T1000 (cell line): ENCODE data around the gene GLP2R.
"Not testable (repeated sequence)": the region's sequence is repeated elsewhere in the genome, so short reads cannot be mapped to it uniquely, and the experiment has no call there.

Experiments used
- DNase-seq: peaks from one replicate; lab custom pipeline; 2025; ENCODE audit warnings: mixed read lengths; lab: John Stamatoyannopoulos, UW

Gene GLP2R

DNA sequence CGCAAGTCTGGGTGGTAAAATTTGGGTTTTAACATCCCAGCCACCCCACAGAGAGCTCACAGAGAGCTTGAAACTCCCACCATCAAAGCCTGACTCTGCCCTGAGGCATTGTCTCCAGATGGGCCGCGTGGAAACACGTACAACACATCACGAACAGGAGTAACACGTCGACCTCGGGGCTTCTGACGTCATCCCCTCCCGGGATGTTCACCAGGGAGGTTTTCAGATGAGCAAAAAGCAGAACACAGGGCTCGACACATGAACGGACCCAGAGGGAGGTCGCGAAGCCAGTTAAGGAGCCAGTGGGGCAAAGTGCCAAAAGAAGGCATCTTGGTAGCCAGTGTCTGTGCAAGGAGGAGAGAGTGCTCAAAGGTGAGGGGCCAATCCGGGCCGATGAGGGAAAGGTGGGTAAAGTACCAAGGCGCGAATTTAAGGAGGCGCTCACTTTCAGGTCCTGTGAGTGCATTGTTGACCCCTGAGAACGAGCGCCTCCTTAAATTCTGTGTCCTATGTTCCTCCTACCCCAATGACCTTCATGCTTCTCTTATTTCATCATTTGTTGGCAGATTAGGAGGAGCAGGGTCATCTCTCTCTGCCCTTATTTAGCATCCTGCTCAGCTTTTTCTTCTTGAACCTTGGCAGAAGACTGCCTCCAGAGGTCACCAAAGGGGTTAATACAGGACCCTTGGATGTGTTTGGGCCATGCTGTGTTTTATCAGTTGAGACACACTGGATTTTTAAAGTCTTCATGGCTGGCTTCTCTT is 73.7 kb downstream of the GLP2R start:
- DNase-seq: no peak

DNA sequence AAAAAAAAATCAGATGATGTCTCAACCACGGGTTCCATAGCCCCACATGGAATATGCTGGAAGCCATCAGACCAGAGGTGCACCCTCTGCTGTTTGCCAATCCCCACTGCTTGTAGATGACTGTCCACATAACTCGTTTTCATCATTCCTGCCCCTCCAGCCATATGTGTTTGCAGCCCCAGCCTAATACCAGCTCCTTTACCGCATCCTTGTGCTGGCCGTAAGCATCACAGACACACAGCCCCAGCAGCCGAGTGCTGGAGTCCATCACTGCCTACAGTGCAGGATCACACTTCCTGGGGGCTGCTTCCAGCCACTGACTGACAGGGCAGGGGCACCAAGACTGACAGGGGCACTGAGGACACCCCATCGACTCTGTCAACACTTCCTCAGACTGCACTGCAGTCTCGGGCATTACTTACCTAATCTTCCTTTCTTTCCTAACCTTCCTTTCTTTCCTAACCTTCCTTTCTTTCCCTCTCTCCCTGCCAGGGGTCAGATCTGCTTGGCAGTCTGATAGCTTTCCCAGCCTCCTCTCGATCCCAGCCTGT is 74.4 kb downstream of the GLP2R start:
- no peak for DNase-seq

DNA sequence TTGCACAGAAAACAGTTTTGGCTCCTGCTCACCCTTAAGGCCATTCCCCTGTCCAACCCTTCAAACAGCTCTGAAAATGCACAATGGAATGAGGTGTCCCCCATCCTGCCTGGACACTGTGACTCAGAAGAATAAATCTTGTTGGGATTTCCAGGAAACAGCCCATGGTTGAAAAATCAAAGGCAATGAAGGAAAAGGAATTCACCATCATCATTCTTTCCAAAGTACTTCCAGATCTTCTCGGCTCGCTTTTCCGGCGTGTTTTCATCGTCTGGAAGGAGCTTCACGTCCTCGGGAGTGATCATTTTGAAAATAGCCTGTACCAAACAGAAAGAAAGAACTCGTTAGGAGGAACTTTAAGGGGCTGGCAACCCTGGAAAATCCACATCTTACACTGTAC is 75.1 kb downstream of the GLP2R start:
- DNase-seq: no peak

DNA sequence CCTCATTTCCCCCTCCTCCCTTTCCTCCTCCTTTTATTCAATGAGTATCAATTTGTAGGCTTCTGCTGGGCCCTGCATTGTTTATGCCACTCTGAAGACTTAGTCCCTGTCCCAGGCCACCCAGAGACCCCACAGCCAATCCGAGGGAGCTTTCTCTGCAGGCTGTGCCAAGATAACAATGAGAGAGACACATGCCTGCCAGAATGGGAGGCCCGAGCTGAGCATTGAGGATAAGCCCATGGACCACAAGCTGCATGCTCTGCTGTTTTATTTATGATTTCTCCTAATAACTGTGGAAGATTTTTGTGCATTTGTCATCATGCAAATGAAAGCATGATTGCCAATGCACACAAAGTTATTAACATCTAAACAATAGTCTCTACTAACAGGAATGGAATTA is 76.4 kb downstream of the GLP2R start:
- DNase-seq: no peak

DNA sequence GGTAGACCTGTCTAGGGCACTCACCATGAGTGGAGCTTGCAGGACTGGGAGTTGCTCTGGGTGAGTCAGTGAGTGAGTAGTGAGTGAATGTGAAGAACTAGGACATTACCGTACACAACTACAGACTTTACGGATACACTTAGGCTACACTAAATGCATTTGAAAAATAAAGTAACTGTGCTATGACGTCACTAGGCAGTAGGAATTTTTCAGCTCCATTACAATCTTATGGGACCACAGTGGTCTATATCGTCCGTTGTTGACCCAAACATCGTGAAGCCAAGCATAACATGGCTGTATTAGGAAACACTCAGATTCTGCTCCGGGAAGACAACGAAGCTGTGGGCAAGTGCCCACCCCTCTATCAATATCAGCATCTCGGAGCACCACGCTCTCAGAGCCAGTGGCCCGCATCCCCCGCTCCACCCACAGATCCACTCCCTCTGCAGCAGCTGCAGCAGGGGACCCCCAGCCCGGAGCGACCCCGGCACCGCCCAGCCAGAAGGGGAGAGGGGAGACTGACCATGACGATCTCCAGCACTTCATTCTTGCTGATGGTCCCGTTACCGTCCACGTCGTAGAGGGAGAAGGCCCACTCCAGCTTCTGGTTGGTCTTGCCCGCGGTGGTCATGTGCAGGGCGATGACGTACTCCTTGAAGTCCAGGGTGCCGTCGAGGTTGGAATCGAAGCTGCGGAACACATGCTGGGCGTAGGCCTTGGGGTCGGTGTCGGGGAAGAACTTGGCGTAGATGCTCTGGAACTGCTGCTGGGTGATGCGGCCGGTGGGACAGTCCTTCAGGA is 78.8 kb downstream of the GLP2R start:
- no peak for DNase-seq

DNA sequence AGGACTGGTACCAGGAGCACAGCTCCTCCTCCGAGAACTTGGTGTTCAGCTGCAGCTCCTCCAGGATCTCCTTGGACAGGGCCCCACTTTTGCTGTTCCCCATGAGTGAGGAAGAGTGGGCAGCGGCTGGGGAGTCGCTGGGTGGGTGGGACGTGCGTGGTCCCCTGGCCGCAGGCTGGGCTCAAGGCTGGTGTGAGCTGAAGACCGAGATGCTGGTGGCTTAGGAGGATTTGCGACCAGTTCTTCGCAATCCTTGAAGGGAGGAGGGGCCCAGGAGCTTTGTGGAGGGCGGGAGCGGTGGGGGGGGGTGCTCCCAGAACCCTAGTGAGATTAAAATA is 79.3 kb downstream of the GLP2R start, which contains the start of gene RCVRN:
Gene RCVRN, minus strand, starts transcription at position 194 of the 338 bp plus-strand sequence. Its CDS starts 91 bp downstream, at position 103.
- no peak for DNase-seq

DNA sequence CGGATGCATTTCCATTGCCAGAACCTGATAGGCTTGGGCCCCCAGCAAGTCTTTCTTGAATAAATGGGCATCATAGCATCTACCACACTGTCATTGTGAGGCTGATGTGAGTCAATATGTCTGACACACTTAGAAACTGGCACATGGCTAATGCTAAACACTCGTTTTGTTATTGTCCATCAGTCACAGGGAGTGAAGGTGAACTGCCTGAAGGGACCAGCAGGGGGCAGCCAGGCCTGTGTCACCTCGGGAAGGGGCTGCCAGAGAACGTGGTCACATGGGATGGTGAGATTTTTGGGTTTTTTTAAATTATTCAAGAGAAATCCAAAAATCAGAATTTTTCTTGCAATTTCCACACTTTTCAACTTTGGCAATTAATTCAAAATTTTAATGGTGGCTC is 80.2 kb downstream of the GLP2R start:
- DNase-seq: no peak

DNA sequence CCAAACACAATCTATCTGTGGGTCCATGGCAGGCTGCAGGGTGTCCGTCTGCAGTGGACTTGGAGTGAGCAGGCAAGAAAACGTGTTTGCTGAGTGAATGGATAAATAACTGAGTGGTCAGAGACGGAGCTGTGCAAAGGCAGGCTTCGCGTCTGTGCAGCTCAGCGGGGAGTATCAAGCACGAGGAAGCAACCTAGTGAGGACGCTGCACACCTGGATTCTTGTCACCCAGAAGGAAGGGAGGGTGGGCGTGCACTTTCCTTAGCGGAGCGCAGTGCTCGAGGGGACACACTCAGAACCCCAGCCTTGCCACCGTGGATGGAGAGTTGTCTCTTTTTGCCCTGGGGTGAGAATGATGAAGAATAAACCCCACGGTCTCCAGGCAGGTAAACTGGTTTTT is 80.9 kb downstream of the GLP2R start:
- no peak for DNase-seq

DNA sequence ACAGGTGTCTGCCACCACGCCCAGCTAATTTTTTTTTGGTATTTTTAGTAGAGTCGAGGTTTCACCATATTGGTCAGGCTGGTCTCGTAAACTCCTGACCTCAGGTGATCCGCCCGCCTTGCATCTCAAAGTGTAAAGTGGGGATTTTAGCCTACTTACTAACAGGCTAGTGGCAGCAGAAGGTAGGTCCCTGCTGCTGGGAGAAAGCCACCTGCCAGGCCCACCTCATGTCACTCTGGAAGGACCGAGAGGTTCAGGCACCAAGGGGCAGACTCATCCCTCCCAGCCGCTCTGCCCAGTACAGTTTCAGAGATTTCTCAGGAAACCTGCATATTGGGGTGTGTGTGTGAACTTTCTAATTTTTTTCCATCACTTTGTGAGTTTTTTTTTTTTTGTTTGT is 81.4 kb downstream of the GLP2R start:
- DNase-seq: no peak

DNA sequence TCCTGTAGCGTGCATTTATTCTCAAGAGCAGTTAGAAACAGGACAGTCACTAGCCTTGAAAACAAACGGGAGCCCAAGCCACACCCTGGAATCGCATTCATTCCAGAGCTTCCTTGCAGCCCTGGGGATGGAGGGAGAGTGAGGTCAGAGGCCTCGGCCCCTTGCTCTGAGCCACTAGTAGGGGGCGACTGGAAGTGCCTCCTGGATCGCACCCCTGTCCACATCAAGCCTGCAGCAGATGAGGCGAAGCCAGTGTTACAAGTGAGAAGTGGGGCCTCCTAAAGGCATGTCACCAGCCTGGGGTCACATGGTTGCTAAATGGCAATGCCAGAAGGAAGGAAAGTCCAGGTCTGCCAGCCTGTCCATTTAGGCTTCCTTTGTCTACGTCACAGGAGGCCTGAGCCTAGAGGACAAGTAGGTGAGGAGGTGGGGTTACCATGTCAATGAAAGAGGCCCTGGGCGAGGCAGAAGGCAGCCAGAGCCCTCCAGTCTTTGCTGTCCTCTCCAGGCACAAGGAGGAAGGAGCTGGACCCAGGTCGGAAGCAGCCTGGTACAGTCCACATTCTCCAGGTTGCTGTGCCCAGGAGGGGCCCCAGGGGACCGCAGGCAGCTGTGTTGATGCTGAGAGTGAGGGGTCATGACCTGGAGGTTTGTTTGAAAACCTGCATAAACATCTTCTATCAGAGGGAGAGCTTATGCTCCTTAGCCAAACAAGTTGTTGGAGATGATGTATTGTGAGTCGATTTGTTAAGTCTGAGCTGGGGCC is 82.3 kb downstream of the GLP2R start:
- peak; percentile 5 for DNase-seq

DNA sequence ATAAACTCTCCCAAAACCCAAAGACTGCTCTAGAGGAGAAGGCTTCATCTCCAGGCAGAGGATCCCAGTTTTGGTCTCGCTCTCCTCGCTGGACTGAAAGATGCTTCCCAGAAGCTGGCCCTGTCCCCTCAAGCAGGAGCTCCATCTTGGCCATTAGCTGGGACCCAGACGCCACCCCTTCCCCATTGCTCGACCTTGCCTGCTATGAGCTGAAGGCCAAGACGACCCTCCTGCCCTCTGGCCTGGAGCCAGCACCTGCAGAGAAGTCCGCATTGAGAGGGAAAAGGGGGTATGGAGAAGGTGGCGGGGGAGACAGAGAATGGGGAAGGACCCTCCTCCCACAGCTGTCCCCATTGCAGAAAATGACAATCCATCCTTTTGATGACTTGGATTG is 82.9 kb downstream of the GLP2R start:
- DNase-seq: no peak

DNA sequence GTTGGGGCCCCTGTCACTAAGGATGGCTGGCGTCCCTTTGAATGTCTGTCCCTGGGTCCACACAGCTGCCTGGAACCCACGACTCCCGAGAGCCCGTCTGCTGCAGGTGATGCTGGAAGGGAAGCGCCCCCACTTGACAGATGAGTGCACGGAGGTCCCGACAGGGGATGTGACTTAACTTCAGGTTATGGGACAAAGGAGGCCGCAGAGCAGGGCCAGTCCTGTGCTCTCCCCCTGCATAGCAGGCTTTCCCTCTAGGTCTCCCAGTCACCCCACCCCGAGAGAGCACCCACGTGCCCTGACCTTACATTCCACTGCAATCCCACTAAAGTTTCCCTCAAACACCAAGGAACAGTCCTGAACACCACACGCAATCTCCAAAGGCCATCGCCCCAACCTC is 85.4 kb downstream of the GLP2R start:
- no peak for DNase-seq

DNA sequence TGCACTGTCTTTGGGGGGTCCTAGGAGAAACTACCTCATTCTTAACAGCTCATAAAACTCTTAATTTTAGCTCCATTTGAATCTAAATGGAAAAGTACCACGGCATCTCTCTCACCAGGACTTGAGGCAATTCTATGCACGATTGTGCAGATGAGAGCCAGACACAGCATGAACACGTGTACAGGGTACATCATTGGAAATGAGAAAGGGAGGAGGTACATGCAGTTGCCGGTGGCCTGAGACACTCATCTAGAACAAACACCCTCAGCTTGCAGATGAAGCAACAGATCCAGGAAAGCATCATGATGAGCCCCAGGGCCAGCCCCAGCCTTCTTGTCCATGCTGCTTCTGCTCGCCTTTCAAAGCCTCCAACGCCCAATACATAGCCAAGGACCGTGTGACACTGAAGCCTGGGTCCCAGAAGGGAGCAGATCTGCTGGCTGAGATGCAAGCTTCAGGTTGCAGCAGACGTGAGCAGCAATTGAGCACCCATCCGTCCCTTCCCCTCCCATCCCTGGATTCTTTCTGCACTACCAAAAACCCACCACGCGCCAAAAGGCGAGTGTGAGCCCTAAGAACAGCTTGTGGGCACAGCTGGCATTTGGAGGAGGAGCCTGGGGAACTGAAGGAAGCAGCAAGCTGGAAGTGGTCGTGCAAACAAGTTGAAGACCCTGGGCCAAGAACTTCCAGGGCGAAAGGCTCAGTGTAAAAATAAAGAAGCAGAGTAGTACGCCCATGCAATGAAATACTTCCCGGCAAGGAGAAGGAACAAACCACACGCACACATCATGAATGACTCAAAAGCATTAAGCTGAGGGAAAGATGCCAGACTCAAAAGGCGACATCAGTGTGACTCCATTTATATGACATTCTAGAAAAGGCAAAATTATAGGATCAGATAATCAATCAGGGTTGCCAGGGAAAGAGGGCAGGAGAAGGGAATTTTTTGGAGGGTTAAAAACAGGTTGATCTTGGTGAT is 86.7 kb downstream of the GLP2R start:
- DNase-seq: no peak

DNA sequence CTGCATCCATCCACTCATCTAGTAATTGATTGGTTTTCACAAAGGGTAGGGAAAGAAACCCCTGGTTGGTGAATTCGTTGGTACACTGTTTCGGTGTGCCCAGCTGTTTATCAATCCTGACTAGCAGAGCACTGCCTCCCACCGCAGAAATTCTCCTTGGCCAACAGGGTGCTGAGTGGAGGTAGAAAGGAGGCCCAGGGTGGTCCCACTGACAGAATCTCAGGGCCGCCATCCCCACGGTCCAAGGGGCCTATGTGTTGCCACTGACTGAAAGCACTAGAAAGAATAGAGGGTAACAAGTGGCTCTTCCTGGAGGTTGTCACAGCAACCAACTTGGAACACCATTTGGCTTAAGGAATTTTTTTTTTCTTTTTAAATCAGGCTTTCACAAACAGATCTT is 87.8 kb downstream of the GLP2R start:
- DNase-seq: no peak

DNA sequence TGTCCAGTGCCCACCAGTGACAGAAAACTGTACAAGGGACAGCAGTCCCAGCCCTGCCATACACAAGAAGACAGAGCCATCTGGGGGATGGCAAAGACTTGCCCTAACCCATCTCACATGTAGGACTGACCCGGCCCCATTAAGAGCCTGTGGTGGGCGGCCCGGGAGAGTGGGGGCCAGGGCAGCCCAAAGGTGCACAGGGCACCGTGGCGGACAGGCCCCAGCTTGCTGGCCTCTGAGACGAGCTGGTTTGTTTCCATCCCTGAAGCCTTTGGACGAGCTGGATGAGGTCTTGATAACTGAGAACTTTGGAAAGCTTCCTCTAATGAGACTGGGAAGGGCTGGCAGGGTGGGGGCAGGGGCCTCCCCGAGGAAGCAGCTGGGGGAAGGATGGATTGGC is 90.4 kb downstream of the GLP2R start:
- no peak for DNase-seq

DNA sequence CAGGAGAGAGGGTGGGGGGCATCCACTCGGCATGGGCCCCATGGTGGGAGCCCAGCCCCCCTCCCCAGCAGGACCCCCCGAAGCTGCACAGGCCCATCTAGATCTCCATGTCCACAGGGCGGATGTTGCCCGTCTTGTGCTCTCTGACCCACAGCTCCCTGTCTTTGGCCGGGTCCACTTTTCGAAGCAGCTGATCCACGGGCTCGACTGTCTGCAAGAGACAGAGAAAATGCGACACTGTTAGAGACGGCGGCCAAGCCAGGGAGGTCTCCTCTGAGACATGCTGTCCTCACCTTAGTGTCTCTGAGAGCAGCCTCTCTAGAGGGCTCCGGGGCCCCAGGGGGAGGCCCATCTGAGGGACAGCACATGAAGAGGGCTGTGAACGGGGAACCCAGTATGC is 91.4 kb downstream of the GLP2R start:
- no peak for DNase-seq

DNA sequence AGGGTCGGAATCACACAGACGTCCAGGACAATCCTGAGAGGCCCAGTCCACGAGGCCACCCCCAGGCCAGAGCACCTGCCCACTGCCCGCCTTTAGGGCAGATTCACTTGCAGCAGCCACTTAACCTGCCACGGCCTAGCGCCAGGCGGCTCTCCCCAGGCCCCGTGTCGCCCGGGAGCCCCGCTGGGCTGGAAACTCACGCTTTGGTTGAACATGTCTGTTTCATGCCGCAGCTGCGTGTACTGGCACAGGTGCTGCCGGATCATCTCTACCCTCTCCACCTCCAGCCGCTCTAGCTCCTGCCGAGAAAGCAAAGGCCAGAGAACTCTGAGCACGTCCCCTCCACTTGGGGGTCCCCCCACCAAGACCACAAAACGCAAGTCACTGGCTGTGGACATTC is 92.1 kb downstream of the GLP2R start:
- DNase-seq: no peak

DNA sequence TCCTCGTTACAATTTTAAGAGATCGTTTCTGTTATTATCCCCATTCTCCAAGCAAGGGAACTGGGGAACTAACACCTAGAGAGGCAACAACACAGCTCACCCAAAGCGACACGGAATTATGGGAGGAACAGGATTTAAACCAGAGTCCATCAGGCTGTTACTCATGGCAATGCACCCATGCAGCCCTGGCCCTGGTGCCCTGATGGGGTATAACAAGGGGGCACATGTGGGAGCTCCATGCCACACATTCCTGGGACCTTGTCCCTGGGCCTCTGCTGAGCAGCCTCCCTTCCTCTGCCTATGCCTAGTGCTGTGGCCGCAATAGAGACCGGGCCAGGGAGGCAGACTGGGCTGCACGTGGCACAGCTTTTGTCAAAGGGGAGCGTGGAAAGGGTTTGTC is 92.6 kb downstream of the GLP2R start:
- DNase-seq: no peak

DNA sequence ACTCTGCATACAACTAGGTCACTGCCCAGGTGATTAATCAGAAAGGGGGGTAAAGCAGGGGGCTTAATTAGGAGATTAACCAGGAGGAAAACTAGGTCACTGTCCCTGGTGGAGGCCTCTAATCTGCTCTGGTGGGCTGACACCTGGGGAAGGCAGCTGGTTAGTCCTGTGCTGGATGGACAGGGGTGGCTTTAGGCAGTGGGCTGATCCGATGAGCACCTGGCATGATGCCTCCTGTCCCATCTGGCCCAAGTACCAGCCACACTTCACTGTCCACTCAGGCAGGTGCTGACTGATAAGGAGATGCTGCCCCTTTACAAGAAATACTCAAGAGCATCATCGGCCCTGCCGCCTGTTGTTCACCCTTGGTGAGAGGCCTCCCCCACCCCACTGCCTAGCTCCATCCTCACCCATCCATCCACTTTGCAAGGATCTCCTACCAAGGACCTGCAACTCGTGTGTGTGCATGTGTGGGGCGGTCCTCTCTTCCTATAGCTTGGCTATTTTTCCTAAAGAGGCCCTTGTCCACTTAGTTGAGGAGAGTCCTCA is 93.2 kb downstream of the GLP2R start:
- DNase-seq: no peak

DNA sequence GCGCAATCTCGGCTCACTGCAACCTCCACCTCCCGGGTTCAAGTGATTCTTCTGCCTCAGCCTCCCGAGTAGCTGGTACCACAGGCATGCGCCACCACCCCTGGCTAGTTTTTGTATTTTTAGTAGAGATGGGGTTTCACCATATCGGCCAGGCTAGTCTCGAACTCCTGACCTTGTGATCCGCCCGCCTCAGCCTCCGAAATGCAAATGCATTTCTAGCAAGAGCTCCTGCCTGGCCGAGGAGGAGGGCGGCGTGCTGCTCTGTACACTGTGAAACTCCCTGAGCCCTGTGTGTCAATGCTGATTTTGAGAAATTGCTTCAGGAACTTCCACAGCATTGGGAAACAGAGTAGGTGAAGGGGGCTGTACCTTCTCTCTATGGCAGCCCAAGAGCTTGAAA is 95.5 kb downstream of the GLP2R start:
- not testable (repeated sequence) for DNase-seq
